ENCODE results near the gene XIRP1. TPM values are rescaled to one million over a fixed set of nuclear protein-coding genes. Genes with fewer than 3 reads are reported as not detected.

The XIRP1 gene, protein sequence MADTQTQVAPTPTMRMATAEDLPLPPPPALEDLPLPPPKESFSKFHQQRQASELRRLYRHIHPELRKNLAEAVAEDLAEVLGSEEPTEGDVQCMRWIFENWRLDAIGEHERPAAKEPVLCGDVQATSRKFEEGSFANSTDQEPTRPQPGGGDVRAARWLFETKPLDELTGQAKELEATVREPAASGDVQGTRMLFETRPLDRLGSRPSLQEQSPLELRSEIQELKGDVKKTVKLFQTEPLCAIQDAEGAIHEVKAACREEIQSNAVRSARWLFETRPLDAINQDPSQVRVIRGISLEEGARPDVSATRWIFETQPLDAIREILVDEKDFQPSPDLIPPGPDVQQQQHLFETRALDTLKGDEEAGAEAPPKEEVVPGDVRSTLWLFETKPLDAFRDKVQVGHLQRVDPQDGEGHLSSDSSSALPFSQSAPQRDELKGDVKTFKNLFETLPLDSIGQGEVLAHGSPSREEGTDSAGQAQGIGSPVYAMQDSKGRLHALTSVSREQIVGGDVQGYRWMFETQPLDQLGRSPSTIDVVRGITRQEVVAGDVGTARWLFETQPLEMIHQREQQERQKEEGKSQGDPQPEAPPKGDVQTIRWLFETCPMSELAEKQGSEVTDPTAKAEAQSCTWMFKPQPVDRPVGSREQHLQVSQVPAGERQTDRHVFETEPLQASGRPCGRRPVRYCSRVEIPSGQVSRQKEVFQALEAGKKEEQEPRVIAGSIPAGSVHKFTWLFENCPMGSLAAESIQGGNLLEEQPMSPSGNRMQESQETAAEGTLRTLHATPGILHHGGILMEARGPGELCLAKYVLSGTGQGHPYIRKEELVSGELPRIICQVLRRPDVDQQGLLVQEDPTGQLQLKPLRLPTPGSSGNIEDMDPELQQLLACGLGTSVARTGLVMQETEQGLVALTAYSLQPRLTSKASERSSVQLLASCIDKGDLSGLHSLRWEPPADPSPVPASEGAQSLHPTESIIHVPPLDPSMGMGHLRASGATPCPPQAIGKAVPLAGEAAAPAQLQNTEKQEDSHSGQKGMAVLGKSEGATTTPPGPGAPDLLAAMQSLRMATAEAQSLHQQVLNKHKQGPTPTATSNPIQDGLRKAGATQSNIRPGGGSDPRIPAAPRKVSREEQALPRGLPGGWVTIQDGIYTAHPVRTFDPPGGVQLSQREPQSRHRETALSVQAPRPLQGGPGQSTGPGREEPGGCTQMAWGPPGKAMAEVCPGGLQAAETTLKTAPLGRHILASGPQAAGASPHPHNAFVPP (N-terminal part only)
- not detected in 2 replicates for total RNA-seq (2016; rRNA removed; fragmentation: Illumina TruSeq; extraction: Trizol)
- not detected in 2 replicates for total RNA-seq (2016; cell fraction: cytosol; rRNA removed; fragmentation: Illumina TruSeq; extraction: Trizol; ENCODE audit: low read depth)
- total RNA-seq (2016; cell fraction: insoluble cytoplasmic fraction; rRNA removed; fragmentation: Illumina TruSeq; extraction: Trizol), result not detected in 2 replicates
- not detected in 2 replicates for total RNA-seq (2016; cell fraction: membrane; rRNA removed; fragmentation: Illumina TruSeq; extraction: Trizol)
- total RNA-seq (2016; cell fraction: nucleus; rRNA removed; fragmentation: Illumina TruSeq; extraction: Trizol), result not detected in 2 replicates
- not detected in 2 replicates for polyA plus RNA-seq (2011; rRNA removed)
- not detected in 2 replicates for polyA plus RNA-seq (2011; cell fraction: cytosol; rRNA removed)
- polyA plus RNA-seq (2011; cell fraction: nucleus; rRNA removed), result 0.02 TPM in 1 of 2 replicates, not detected in the other
- polyA plus RNA-seq (2012), result not detected in 2 replicates
- not detected in 2 replicates for polyA plus RNA-seq (2016; cell fraction: cytosol; fragmentation: Illumina TruSeq; extraction: Trizol; ENCODE audit: low read depth)
- not detected in 2 replicates for polyA plus RNA-seq (2016; cell fraction: insoluble cytoplasmic fraction; fragmentation: Illumina TruSeq; extraction: Trizol; ENCODE audit: low read depth)
- polyA plus RNA-seq (2016; cell fraction: membrane; fragmentation: Illumina TruSeq; extraction: Trizol; ENCODE audit: low read depth), result not detected in 2 replicates
- not detected in 2 replicates for polyA plus RNA-seq (2016; cell fraction: nucleus; fragmentation: Illumina TruSeq; extraction: Trizol; ENCODE audit: insufficient read depth, low read depth)
- not detected in 2 replicates for polyA minus RNA-seq (2011; rRNA and poly(A)+ RNA removed; ENCODE audit: low replicate concordance)
- polyA minus RNA-seq (2011; cell fraction: cytosol; rRNA and poly(A)+ RNA removed), result not detected in 2 replicates
- polyA minus RNA-seq (2011; cell fraction: nucleus; rRNA and poly(A)+ RNA removed), result not detected in 2 replicates
- Bru-seq, nascent RNA, result not detected
- BruChase-seq, experiment 1, labeled RNA remaining after a 6-hour chase, result not detected
- BruChase-seq, experiment 2, labeled RNA remaining after a 2-hour chase, result not detected
- long read RNA-seq, experiment 1, result 0 reads
- long read RNA-seq, experiment 2, result 0 reads

DNA sequence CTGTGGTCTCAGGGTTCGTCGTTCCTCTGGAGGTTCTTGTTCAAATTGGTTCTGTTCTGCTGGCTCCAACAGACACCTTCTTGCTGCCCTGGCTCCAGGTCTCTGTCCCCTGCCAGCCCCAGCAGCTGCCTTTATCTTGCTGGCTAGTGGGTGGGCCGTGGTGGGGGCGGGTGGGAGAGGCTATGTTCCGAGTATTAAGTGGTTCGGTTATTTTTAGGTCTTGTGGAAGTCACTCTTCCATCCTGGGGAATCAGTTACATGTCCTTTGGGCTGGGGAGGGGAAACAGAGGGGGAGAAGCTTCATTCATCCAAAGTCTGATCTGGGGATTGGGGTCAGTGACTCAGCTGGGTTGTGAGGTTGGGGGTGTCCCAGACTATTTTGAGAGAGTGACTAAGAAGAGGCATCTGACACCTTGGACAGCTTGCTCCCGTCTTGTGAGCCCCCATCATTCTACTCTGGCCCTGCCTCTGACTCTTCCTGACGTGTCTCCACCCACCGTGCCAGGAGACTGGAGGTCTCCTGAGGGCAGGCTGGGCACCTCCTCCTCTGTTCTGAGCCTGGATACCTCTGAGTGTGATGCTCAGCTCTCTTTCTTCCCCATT, at the start of gene XIRP1:
TSS of gene XIRP1 (minus strand) at position 106 of the 603 bp plus-strand sequence. CDS start 3,150 bp downstream, outside the sequence.
- WGBS (ENCODE audit: low lambda C conversion rate), result 17% methylated on average over 8 of the region's 9 CpGs
- ChIA-PET CTCF (ENCODE audit: low intra/inter-chr PET ratio, low total read pairs) (no interaction called here), POLR2A (no interaction called here)
- H3K36me3 ChIP-seq (replicated peaks in 1 of 2; ENCODE audit: control insufficient read depth in 1 of 2, insufficient read depth in 2 of 2, low read length in 2 of 2), result no peaks in the 10 kb centered on the region
- DNase-seq (ENCODE audit: low spot score) (no peak), FAIRE-seq (no peak), ATAC-seq (no peak)
- in situ Hi-C loops (cut with HindIII; ENCODE audit: extremely low pct_ligation_motif_present, low pct_unique_long_range_greater_than_20kb), result loop anchor here (5.0 kb wide), 1 partner anchor 95 kb away; no protein-coding TSS in a partner anchor
- TF ChIP-seq HMG20A (CRISPR knock-in tag; IDR thresholded peaks at IDR 0.05; ENCODE audit: borderline replicate concordance) (no peak), TRIM24 (CRISPR knock-in tag; IDR thresholded peaks at IDR 0.05) (no peak)
- no peak within 1 kb of the TSS for H3K9ac ChIP-seq (ENCODE audit: insufficient read depth, low read depth, low read length)
- intact Hi-C loops (cut with micrococcal nuclease; ENCODE audit: unreplicated experiment), result no loop called here
- no peaks in the 10 kb centered on the region for H3K79me2 ChIP-seq (ENCODE audit: insufficient read depth, low read length)
- no peak within 1 kb of the TSS for H3K27ac ChIP-seq (ENCODE audit: extremely low read length, insufficient read depth, low read length)
- H4K20me1 ChIP-seq (ENCODE audit: insufficient read depth, low read length), result no peaks in the 10 kb centered on the region
- no peaks in the 10 kb centered on the region for H3K4me1 ChIP-seq (ENCODE audit: insufficient read depth, low read length)
- H3K9me3 ChIP-seq (ENCODE audit: low read length), result no peaks in the 10 kb centered on the region
- H3K4me3 ChIP-seq (replicated peaks in 1 of 3; ENCODE audit: insufficient read depth in 1 of 3, low read depth in 2 of 3, low read length in 3 of 3), result no peak within 1 kb of the TSS
- no TSS peak for BruUV-seq (replicated peaks)
- peaks cover 1 to 14% of the 10 kb centered on the region in 2 experiments; a peak in 3 of 5 replicates for H3K27me3 ChIP-seq (ENCODE audit: control insufficient read depth in 1 of 2, insufficient read depth in 2 of 2, low read length in 2 of 2)
- no peak within 1 kb of the TSS for H2AFZ ChIP-seq (ENCODE audit: low read length)
- H3K4me2 ChIP-seq (ENCODE audit: low read depth, low read length), result no peak within 1 kb of the TSS
